ENCODE results near the gene PML.

Gene PML

DNA sequence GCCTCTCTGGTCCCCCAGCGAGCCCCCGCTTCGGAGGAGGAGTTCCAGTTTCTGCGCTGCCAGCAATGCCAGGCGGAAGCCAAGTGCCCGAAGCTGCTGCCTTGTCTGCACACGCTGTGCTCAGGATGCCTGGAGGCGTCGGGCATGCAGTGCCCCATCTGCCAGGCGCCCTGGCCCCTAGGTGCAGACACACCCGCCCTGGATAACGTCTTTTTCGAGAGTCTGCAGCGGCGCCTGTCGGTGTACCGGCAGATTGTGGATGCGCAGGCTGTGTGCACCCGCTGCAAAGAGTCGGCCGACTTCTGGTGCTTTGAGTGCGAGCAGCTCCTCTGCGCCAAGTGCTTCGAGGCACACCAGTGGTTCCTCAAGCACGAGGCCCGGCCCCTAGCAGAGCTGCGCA lies 3.5 kb downstream of the PML start:
- Histone ChIP-seq H4K20me1 (ENCODE audit: insufficient read depth, low read length) (no peaks in the 10 kb centered on the region), H3K9me2 (replicated peaks; ENCODE audit: insufficient read depth, low read length) (no peaks in the 10 kb centered on the region), H3K4me2 (ENCODE audit: low read depth, low read length) (peak overlapping the region; percentile 86; the same call in 1 of the 2 replicates), H3K27me3 (replicated peaks; ENCODE audit: insufficient read depth, low read length) (no peaks in the 10 kb centered on the region), H3K4me1 (ENCODE audit: low read length) (0 out of 2 replicates have a peak, but pooled peaks cover 5% of the 10 kb centered on the region), H2AFZ (ENCODE audit: low read length) (no peak overlapping the region), H3K27ac (ENCODE audit: low read length) (no peak overlapping the region), H3K36me3 (replicated peaks; ENCODE audit: insufficient read depth, low read length) (peaks cover 4% of the 10 kb centered on the region; the same call in 1 of the 2 replicates), H3F3A (ENCODE audit: insufficient read depth, low read length) (peaks cover 17% of the 10 kb centered on the region), H3K9me3 (replicated peaks; ENCODE audit: insufficient read depth, low read length) (no peaks in the 10 kb centered on the region), H3K9ac (ENCODE audit: low read length) (no peak overlapping the region), H3K79me2 (ENCODE audit: low read length) (peaks cover 77% of the 10 kb centered on the region), H3K4me3 (ENCODE audit: low read length) (no peak overlapping the region)
- TF ChIP-seq EZH2phosphoT487 (IDR thresholded peaks at IDR 0.05; ENCODE audit: low read length) = no peak
- no peak for TF ChIP-seq EZH2 (optimal IDR thresholded peaks at IDR 0.05; ENCODE audit: low read depth, low read length)
- no peak for TF ChIP-seq CTCF (IDR thresholded peaks at IDR 0.05; ENCODE audit: low read length)
- DNase-seq = no peak

DNA sequence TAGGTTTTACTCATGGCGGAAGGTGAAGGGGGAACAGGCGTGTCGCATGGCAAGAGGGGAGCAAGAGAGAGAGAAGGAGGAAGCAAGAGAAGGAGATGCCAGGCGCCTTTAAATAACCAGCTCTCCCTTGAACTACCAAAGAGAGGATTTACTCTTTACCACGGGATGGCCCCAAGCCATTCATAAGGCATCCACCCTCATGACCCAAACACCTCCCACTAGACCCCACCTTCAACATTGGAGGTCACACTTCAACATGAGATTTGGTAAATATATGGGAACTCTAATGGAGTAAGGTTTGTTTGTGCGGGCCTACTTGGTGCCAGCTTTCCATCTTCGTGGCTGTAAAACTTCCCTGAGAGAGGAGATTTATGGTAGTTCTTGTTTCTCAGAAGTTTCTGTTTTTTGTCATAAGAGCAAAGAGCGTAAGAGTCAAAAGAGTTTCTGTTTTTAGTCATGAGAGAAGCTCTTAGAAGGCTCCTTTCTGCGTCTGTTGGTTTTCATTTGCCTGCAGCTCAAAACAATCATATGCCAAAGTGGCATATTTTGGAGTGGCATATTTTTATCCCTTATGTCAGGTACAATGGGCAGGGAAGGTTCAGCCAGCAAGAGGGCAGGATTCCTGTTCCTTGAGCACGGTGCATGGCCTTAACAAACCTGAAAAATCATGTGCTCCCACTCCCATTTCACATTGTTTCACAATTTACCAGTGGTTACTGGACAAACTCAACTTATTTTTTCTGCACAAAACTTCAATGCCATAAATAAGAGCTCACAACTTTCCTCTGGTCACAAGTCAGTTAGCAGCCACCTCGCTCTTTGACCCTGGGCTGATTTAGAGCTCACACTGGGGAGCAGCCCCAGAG lies 12.5 kb downstream of the PML start:
- no peaks in the 10 kb centered on the region for H3F3A ChIP-seq (ENCODE audit: insufficient read depth, low read length)
- no peak overlapping the region for H3K27ac ChIP-seq (ENCODE audit: low read length)
- H3K4me2 ChIP-seq (ENCODE audit: low read depth, low read length) = no peak overlapping the region
- no peak for TF ChIP-seq CTCF (IDR thresholded peaks at IDR 0.05; ENCODE audit: low read length)
- TF ChIP-seq EZH2phosphoT487 (IDR thresholded peaks at IDR 0.05; ENCODE audit: low read length) = no peak
- TF ChIP-seq EZH2 (optimal IDR thresholded peaks at IDR 0.05; ENCODE audit: low read depth, low read length) = no peak
- H3K36me3 ChIP-seq (replicated peaks; ENCODE audit: insufficient read depth, low read length) = no peaks in the 10 kb centered on the region; the same call in 1 of the 2 replicates
- no peak overlapping the region for H3K9ac ChIP-seq (ENCODE audit: low read length)
- peaks cover 83% of the 10 kb centered on the region for H3K79me2 ChIP-seq (ENCODE audit: low read length)
- H4K20me1 ChIP-seq (ENCODE audit: insufficient read depth, low read length) = peaks cover 6% of the 10 kb centered on the region; the same call in 1 of the 2 replicates
- no peaks in the 10 kb centered on the region for H3K4me1 ChIP-seq (ENCODE audit: low read length)
- H3K9me2 ChIP-seq (replicated peaks; ENCODE audit: insufficient read depth, low read length) = no peaks in the 10 kb centered on the region
- no peaks in the 10 kb centered on the region for H3K27me3 ChIP-seq (replicated peaks; ENCODE audit: insufficient read depth, low read length)
- H3K4me3 ChIP-seq (ENCODE audit: low read length) = no peak overlapping the region
- H3K9me3 ChIP-seq (replicated peaks; ENCODE audit: insufficient read depth, low read length) = no peaks in the 10 kb centered on the region
- H2AFZ ChIP-seq (ENCODE audit: low read length) = no peak overlapping the region
- DNase-seq = no peak

DNA sequence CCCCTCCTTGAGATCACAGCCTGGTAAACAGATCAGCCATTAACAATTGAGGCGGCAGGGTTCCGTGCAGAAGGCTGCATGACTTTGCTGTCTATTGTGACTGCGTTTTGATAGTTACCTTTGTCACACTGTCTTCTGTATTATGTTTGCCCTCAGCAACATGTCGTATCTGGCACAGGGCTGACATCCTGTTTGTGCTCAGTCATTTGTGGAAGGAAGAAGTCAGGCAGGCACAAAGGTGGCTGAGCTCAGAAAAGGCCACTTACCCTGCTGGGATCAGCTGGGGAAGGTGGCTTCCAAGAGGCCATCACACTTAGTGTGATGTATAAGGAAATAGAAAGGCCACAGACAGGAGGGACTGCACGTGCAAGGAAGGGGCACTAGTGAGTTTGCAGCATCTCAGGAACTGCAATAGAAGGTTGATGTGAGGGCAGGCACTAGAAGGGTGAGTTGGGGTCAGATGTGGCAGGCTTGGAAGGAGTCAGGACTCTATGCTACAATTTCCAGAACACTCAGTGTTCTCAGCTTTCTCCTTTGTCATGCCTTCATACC lies 13.4 kb downstream of the PML start:
- H3F3A ChIP-seq (ENCODE audit: insufficient read depth, low read length) = no peaks in the 10 kb centered on the region
- no peaks in the 10 kb centered on the region for H3K27me3 ChIP-seq (replicated peaks; ENCODE audit: insufficient read depth, low read length)
- TF ChIP-seq EZH2 (optimal IDR thresholded peaks at IDR 0.05; ENCODE audit: low read depth, low read length) (no peak), EZH2phosphoT487 (IDR thresholded peaks at IDR 0.05; ENCODE audit: low read length) (no peak), CTCF (IDR thresholded peaks at IDR 0.05; ENCODE audit: low read length) (no peak)
- no peak overlapping the region for H3K27ac ChIP-seq (ENCODE audit: low read length)
- H3K4me2 ChIP-seq (ENCODE audit: low read depth, low read length) = no peak overlapping the region
- no peak overlapping the region for H3K4me3 ChIP-seq (ENCODE audit: low read length)
- H3K9me2 ChIP-seq (replicated peaks; ENCODE audit: insufficient read depth, low read length) = no peaks in the 10 kb centered on the region
- H3K79me2 ChIP-seq (ENCODE audit: low read length) = peaks cover 84% of the 10 kb centered on the region
- no peak overlapping the region for H2AFZ ChIP-seq (ENCODE audit: low read length)
- no peaks in the 10 kb centered on the region; the same call in 1 of the 2 replicates for H3K36me3 ChIP-seq (replicated peaks; ENCODE audit: insufficient read depth, low read length)
- no peaks in the 10 kb centered on the region for H3K9me3 ChIP-seq (replicated peaks; ENCODE audit: insufficient read depth, low read length)
- no peak overlapping the region for H3K9ac ChIP-seq (ENCODE audit: low read length)
- DNase-seq = no peak
- H4K20me1 ChIP-seq (ENCODE audit: insufficient read depth, low read length) = peaks cover 6% of the 10 kb centered on the region
- no peaks in the 10 kb centered on the region for H3K4me1 ChIP-seq (ENCODE audit: low read length)
